ENCODE data around the gene OTOR. TPM values are rescaled to one million over a fixed set of nuclear protein-coding genes. Genes with fewer than 3 reads are reported as not detected.

The OTOR gene
- total and polyA plus RNA-seq, 2 of the 8 experiments (the other 6 are each of a cell fraction or from before 2014, with no cell fraction given), result not detected

- TF ChIP-seq EP300 (IDR thresholded peaks at IDR 0.05; ENCODE audit: borderline replicate concordance in 1 of 2, low read depth in 2 of 2, low read length in 2 of 2), result no peak
- no peak for TF ChIP-seq MAFK (IDR thresholded peaks at IDR 0.05; ENCODE audit: low read depth, low read length)
- TF ChIP-seq TBP (IDR thresholded peaks at IDR 0.05; ENCODE audit: low read depth, low read length), result no peak
- TF ChIP-seq BCL11A (IDR thresholded peaks at IDR 0.05; ENCODE audit: low read depth in 2 of 2, low read length in 2 of 2), result no peak
- no peak for TF ChIP-seq TCF12 (IDR thresholded peaks at IDR 0.05; ENCODE audit: low read depth, low read length)
- TF ChIP-seq CREB1 (IDR thresholded peaks at IDR 0.05), result no peak
- TF ChIP-seq BACH1 (IDR thresholded peaks at IDR 0.05; ENCODE audit: low read length), result no peak
- no peak for TF ChIP-seq POLR2AphosphoS5 (IDR thresholded peaks at IDR 0.05; ENCODE audit: low read depth, low read length)
Measured at GRCh38 chr20:16758454-16759180, 10.5 kb downstream of the OTOR start (continued).

All from H1 (cell line).